Body of pancreas (tissue), 4 donors: ENCODE results near the gene NFX1.

ENCODE experiments used
- POLR2A ChIP-seq, 3 donors: fragments of 450-650 bp; IDR thresholded peaks; one replicate each; pipeline ENCODE4 v1.6.1; 2016; ENCODE audit warnings: antibody characterized with exemption in 3 of 3, mild to moderate bottlenecking in 2 of 3
- TF ChIP-seq, protein P1 (sequence below), 7 experiments: fragments of 450-650 bp in 4 of 7; fragments of 200-600 bp in 3 of 7; sonication (generic) in 3 of 7; IDR thresholded peaks; one replicate each; pipeline ENCODE4 v1.5.1; 2016 to 2019; ENCODE audit warnings: antibody characterized with exemption in 7 of 7

DNA sequence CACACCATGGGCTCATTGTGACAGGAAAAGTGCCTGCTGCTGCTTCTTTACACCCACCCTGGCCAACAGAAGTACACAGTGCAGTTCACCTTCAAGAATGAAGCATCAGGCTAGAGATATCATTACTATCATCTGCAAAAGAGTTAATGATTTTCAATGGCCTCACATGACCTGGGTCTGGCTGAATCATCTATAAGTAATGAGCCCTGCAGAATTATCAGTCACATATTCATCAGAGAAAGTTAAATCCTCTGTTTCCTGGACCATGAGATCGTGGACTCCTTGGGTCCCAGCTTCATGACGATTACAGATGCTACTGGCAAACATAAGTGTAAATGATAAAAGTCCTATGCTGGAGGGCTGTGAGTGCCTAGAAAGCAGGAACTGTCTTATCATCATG, 34.1 kb upstream of the NFX1 start:
- TF ChIP-seq, protein P1, sequence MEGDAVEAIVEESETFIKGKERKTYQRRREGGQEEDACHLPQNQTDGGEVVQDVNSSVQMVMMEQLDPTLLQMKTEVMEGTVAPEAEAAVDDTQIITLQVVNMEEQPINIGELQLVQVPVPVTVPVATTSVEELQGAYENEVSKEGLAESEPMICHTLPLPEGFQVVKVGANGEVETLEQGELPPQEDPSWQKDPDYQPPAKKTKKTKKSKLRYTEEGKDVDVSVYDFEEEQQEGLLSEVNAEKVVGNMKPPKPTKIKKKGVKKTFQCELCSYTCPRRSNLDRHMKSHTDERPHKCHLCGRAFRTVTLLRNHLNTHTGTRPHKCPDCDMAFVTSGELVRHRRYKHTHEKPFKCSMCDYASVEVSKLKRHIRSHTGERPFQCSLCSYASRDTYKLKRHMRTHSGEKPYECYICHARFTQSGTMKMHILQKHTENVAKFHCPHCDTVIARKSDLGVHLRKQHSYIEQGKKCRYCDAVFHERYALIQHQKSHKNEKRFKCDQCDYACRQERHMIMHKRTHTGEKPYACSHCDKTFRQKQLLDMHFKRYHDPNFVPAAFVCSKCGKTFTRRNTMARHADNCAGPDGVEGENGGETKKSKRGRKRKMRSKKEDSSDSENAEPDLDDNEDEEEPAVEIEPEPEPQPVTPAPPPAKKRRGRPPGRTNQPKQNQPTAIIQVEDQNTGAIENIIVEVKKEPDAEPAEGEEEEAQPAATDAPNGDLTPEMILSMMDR (IDR thresholded peaks at IDR 0.05), result no peak
- TF ChIP-seq POLR2A (IDR thresholded peaks at IDR 0.05), result no peak
